Right cardiac atrium (tissue), 5 donors: ENCODE results near the gene UBE4B. TPM values are rescaled to one million over a fixed set of nuclear protein-coding genes. Genes with fewer than 3 reads are reported as not detected.
"Not testable (repeated sequence)": the region's sequence is repeated elsewhere in the genome, so short reads cannot be mapped to it uniquely, and the experiment has no call there.

Source experiments
- ATAC-seq, 2 donors: fragments of 200-7000 bp; cut with Tn5 transposase; one replicate each; pipeline versions ENCODE4 v1.8.0 to v1.9.1; 2020; ENCODE audit warnings: moderate library complexity in 2 of 2, mild to moderate bottlenecking in 1 of 2
- DNase-seq, 3 donors: peaks; one replicate each; pipeline ENCODE4 v3.0.0-alpha.2; 2020
- H3K27ac ChIP-seq: one replicate; pipeline ENCODE4 v1.5.1; 2013; ENCODE audit warnings: mild to moderate bottlenecking, low read length, control low read depth, moderate library complexity
- H3K27me3 ChIP-seq: one replicate; pipeline ENCODE4 v1.6.1; 2013; ENCODE audit not compliant: control insufficient read depth, insufficient read depth
- H3K4me1 ChIP-seq: one replicate; pipeline ENCODE4 v1.6.1; 2013; ENCODE audit warnings: low read length; ENCODE audit not compliant: control insufficient read depth, insufficient read depth
- H3K4me3 ChIP-seq: one replicate; pipeline ENCODE4 v1.5.1; 2013; ENCODE audit warnings: low read length, control low read depth
- H3K9me3 ChIP-seq: one replicate; pipeline ENCODE4 v1.6.1; 2013; ENCODE audit warnings: low read length; ENCODE audit not compliant: control insufficient read depth
- WGBS: extraction: QIAGEN DNeasy Blood & Tissue Kit; methylation state at CpG from one replicate; pipeline ENCODE4 v1.1.7; 2013; 5-methylcytosine and 5-hydroxymethylcytosine counted together
- intact Hi-C, 4 donors: fragments of 100-400 bp; cut with DNase I; formaldehyde crosslinking; loops; one replicate each; pipeline versions ENCODE4 v1.11.0 to v1.14.0; 2022 to 2023
- polyA plus RNA-seq: library from polyadenylated mRNA; stranded (reverse); fragments of 200-250 nt; gene quantifications from one replicate; pipeline ENCODE4 v1.2.3, GENCODE V29; 2013
- total RNA-seq, 4 donors: library from RNA; stranded (reverse); fragmentation: NEBNext Ultra II Directional; extraction: Animal tissue kit (Norgen Biotek cat#: 25700); gene quantifications; one replicate each; pipeline ENCODE4 v1.2.1, GENCODE V29; 2021
- donor health status: healthy with polysubstance abuse.
- donor health status: DM: no; HTN: yes; CAD: no.
- donor health status: DM: no; HTN: no; CAD: no.
- donor health status: DM: no; HTN: yes; CAD: no; lungs with severe emphysema.
- donor health status: DM: yes; HTN: yes; CAD: no.

UBE4B gene
- total and polyA plus RNA-seq, 5 donors, result 24.1 to 90.5 (median 62.8) TPM

DNA sequence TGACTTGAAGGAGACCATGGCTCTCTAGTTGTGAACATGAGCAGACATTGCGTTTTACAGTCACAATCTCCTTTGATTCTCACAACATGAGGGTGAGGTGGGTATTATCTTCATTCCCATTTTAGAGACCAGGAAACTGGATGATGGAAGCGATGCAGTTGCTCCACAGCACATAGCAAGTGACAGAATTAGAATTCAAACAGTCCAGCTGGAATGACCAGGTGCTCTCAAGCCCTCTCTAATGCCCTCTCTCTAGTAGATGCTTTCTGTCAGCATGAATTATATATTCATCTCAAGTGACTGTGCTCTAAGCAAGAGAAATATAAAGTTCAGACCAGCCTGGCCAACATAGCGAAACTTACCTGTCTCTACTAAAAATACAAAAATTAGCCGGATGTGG is 167.9 kb downstream of the UBE4B start:
- H3K27me3 ChIP-seq, result no peaks in the 10 kb centered on the region
- no peak overlapping the region for H3K27ac ChIP-seq
- no peak overlapping the region for H3K4me3 ChIP-seq
- intact Hi-C loops, result no loop called here
- H3K4me1 ChIP-seq, result no peaks in the 10 kb centered on the region
- DNase-seq, result no peak
- H3K9me3 ChIP-seq, result no peaks in the 10 kb centered on the region
- 92% methylated on average over 4 of the region's 4 CpGs for WGBS
- ATAC-seq, result no peak

DNA sequence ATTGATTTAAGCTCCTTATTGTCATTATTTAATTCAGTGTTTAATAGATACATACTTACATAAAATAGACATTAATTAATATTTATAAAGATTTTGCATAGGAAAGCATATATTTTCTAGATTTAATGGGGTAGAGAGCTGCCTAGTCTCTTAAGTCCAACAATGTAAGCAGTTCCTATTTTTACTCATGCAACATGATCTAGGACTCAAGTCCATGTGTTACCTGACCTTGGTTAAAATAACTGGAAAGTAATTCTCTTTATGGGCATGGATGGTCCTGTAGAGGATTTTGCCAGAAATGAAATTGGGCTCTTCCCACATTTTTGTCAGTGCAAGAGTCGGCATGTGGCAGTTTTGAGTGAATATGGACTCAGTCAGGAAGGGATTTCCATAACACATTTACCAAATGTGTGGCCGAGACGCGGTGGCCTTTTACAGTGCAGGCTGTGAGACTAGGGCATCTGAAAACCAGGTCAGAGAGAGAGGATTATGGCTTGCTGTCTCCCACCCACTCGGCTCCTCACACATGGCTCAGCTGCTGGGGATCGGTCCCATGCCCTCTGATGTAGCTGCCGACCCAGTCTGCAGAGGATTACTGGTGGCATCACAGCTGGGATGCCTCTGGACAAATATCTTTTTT is 171.4 kb downstream of the UBE4B start:
- no peak for DNase-seq
- ATAC-seq, result no peak
- no peaks in the 10 kb centered on the region for H3K9me3 ChIP-seq
- intact Hi-C loops, result no loop called here
- no peaks in the 10 kb centered on the region for H3K4me1 ChIP-seq
- H3K4me3 ChIP-seq, result no peak overlapping the region
- no peaks in the 10 kb centered on the region for H3K27me3 ChIP-seq
- WGBS, result 68% methylated on average over 7 of the region's 7 CpGs
- H3K27ac ChIP-seq, result no peak overlapping the region

DNA sequence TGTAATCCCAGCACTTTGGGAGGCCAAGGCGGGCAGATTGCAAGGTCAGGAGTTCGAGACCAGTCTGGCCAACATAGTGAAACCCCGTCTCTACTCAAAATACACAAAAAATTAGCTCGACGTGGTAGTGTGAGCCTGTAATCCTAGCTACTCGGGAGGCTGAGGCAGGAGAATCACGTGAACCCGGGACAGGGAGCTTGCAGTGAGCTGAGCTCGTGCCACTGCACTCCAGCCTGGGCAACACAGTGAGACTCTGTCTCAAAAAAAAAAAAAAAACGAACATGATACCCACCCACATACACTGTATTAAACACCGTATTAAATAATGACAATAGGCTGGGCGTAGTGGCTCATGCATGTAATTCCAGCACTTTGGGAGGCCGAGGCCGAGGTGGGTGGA is 172.4 kb downstream of the UBE4B start:
- WGBS, result 83% methylated on average over 14 of the region's 14 CpGs

DNA sequence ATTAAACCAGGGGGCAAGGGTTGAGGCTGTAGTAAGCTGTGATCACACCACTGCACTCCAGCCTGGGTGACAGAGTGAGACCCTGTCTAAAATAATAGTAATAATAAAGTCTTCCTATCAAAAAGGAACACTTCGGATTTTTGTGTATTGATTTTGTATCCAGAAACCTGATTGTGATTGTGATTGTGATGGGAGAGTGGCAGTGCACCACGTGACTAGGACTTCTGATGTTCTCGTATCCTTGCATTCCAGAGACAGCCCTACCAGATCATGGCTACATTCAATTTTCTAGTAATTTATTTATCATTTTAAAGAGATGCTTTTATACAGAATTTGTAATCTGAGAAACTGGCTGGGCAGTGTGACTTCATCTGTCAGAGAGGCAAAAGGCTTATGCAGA is 175.1 kb downstream of the UBE4B start:
- Histone ChIP-seq H3K27me3 (no peaks in the 10 kb centered on the region), H3K4me1 (no peaks in the 10 kb centered on the region), H3K4me3 (no peak overlapping the region), H3K27ac (no peak overlapping the region), H3K9me3 (no peaks in the 10 kb centered on the region)
- no peak for ATAC-seq
- WGBS, result 91% methylated on average over 3 of the region's 3 CpGs
- intact Hi-C loops, result no loop called here
- no peak for DNase-seq

More for the DNA sequence above, 172.4 kb downstream of the UBE4B start:
- H3K9me3 ChIP-seq, DNase-seq, H3K4me3 ChIP-seq, H3K4me1 ChIP-seq, intact Hi-C loops, ATAC-seq, H3K27me3 ChIP-seq, H3K27ac ChIP-seq: not testable (repeated sequence)

DNA sequence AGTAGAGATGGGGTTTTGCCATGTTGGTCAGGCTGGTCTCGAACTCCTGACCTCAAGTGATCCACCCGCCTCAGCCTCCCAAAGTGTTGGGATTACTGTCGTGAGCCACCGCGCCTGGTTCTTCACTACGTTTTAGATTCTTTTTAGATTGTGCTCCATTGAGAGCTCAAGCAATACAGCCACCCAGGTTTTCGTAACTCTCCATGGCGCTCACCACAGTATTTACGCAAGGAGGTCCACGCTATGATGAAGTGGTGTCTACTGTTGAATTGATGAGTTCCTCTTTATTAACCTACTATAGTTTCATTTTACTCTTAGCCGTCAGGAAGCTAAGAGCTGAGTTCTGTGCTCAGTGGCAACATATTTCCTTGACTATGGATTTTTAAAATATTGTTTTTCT is 175.8 kb downstream of the UBE4B start:
- ATAC-seq (no peak), DNase-seq (no peak)
- Histone ChIP-seq H3K27ac (no peak overlapping the region), H3K27me3 (no peaks in the 10 kb centered on the region), H3K4me3 (no peak overlapping the region), H3K9me3 (no peaks in the 10 kb centered on the region), H3K4me1 (no peaks in the 10 kb centered on the region)
- WGBS, result 86% methylated on average over 11 of the region's 11 CpGs
- intact Hi-C loops, result no loop called here

DNA sequence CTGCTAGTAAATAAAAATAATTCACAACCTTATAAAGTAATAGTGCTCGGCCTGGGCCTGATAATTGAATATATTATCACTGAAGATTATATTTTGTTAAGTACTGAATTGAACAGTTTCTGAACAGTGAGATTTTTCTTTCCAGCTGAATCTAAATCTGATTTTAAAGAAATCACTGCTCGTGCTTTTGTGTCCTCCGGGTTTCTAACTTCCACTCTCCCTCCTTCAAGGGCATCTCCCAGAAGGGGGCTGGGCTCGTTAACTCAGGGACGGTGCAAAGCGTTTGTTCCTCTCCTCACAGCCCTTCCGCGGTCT is 176.8 kb downstream of the UBE4B start:
- Histone ChIP-seq H3K27me3 (no peaks in the 10 kb centered on the region), H3K4me1 (peaks cover 3% of the 10 kb centered on the region), H3K4me3 (peak overlapping the region; percentile 76), H3K9me3 (no peaks in the 10 kb centered on the region), H3K27ac (peak overlapping the region; percentile 98)
- intact Hi-C loops, result no loop called here
- 3% methylated on average over 8 of the region's 8 CpGs for WGBS
- DNase-seq (no peak), ATAC-seq (no peak)

DNA sequence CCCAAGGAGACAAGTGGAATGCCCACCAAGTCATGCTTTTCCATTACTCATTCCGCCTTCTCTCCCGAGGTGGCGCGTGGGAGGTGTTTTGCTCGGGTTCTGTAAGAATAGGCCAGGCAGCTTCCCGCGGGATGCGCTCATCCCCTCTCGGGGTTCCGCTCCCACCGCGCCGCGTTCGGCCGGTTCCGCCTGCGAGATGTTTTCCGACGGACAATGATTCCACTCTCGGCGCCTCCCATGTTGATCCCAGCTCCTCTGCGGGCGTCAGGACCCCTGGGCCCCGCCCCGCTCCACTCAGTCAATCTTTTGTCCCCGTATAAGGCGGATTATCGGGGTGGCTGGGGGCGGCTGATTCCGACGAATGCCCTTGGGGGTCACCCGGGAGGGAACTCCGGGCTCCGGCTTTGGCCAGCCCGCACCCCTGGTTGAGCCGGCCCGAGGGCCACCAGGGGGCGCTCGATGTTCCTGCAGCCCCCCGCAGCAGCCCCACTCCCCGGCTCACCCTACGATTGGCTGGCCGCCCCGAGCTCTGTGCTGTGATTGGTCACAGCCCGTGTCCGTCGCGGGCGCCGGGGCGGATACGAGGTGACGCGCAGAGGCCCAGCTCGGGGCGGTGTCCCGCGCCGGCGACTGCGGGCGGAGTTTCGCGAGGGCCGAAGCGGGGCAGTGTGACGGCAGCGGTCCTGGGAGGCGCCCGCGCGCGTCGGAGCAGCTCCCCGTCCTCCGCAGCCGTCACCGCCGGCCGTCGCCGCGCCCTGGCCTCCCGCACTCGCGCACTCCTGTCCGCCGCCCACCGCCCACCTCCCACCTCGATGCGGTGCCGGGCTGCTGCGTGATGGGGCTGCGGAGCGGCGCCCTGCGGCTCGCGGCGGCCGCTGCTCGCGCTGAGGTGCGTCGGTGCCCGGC is 177.4 kb downstream of the UBE4B start, which contains the start of gene KIF1B:
KIF1B (plus strand) TSS at position 666 of the 906 bp plus-strand sequence. CDS start 21,759 bp downstream, outside the sequence.
- H3K27me3 ChIP-seq, result no peaks in the 10 kb centered on the region
- H3K9me3 ChIP-seq, result no peaks in the 10 kb centered on the region
- ATAC-seq (peak; percentile 98 to 99), DNase-seq (peak; percentile 99 to 100 (median 100))
- H3K27ac ChIP-seq, result peak within 1 kb of the TSS; percentile 100
- H3K4me3 ChIP-seq, result peak within 1 kb of the TSS; percentile 81
- under 1% methylated on average over 107 of the region's 107 CpGs for WGBS
- H3K4me1 ChIP-seq, result peaks cover 3% of the 10 kb centered on the region
- intact Hi-C loops, result loop anchor here in 3 of 4 donors (5.0 to 10.0 kb wide), 5 partner anchors 42 to 127 kb away; no protein-coding TSS in a partner anchor

DNA sequence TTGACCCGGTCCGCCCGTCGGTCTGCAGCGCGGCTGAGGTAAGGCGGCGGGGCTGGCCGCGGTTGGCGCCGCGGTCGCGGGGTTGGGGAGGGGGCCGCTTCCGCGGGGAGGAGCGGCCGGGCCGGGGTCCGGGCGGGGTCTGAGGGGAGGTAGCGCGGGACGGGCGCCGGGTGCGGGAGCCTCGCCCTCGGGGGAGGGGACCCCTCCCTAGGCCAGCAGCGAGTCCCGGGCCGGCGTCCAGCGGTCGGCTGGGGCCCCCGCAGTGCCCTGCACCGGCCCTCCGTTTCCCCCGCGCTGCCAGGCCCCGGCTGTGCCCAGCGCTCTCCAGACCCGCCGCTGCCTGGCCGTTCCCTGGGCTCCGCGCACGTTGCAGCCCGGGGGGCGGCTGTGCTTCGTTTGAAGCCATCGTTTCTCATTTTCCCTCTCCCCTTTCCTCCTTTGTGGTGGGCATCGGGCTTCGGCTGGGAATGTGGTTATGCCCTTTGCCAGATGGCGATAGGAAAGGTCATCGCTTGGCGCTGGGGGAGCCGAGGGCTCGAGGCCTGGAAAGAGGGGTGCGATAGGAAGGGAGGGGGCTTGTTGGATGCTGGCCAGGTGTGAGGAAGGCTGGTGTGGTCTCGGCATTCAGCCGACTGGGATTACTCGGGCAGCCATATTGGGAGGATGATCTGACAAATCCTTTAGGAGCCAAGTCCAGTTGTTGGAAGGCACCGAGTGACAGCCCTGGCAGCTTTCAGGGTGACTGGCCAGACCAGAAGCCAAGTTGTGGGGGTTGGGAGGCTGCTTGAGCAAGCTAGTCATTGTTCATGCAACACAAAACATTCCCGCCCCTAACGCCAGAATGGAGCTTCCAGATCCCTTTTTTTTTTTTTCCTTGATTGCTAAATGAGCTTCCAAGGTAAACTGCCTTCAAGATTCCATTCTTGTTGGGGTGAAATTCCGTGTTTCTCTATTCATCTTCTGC is 178.4 kb downstream of the UBE4B start:
- WGBS, result under 1% methylated on average over 69 of the region's 69 CpGs
- peak overlapping the region; percentile 100 for H3K27ac ChIP-seq
- no peaks in the 10 kb centered on the region for H3K27me3 ChIP-seq
- H3K4me3 ChIP-seq, result peak overlapping the region; percentile 81
- H3K4me1 ChIP-seq, result peaks cover 3% of the 10 kb centered on the region
- H3K9me3 ChIP-seq, result no peaks in the 10 kb centered on the region
- DNase-seq, result peak; percentile 96 to 97 (median 96)
- ATAC-seq, result peak; percentile 72 to 77
- intact Hi-C loops, result loop anchor here in 3 of 4 donors (5.0 to 10.0 kb wide), 5 partner anchors 41 to 126 kb away; no protein-coding TSS in a partner anchor

DNA sequence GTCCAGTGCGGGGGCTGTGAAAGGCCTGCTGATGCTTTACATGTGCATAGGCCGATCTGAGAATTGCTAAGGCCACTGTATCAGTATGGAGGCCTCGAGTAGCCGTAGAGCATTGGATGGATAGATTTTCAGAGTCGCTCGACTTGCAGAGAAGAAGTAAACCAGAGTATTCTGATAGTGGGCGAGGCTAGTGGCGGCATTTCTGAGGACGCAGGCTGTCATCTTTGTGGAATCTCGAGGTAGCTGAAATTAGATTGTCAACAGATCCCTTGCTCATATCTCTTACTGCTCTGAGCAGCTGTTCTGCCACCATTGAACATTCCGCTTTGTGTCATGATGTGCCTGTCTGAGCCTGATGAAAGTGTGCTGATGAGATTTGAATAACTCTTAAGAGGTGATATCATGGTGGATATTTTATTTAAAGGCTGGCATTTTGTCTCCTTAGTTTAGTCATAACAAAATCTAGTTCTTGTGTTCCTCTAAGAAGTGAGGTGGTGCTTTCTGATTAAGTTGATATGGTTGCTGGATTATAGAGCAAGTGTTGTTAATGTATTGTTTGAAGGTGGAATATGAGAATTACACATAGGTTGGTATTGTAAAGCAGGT is 179.2 kb downstream of the UBE4B start:
- Histone ChIP-seq H3K9me3 (no peaks in the 10 kb centered on the region), H3K27ac (peak overlapping the region; percentile 65), H3K4me1 (peaks cover 5% of the 10 kb centered on the region), H3K27me3 (no peaks in the 10 kb centered on the region), H3K4me3 (peak overlapping the region; percentile 81)
- intact Hi-C loops, result loop anchor here in 3 of 4 donors (5.0 to 10.0 kb wide), 5 partner anchors 40 to 125 kb away; no protein-coding TSS in a partner anchor
- 18% methylated on average over 11 of the region's 11 CpGs for WGBS
- no peak for DNase-seq
- ATAC-seq, result peak in 1 of 2 donors; percentile 0

DNA sequence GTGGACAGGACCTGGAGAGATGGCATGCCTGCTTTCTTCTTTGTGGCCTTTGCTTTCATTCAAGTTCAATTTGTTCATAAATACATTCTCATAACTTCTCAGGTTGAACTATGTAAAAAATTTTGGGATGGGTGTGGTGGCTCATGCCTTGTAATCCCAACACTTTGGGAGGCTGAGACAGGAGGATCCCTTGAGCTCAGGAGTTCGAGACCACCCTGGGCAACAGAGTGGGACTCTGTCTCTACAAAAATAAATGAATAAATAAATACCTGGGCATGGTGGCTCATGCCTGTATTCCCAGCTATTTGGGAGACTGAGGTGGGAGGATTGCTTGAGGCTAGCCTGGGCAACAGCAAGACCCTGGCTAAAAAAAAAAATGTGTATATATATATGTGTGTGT is 179.7 kb downstream of the UBE4B start:
- H3K9me3 ChIP-seq, result no peaks in the 10 kb centered on the region
- no peak overlapping the region for H3K27ac ChIP-seq
- no peaks in the 10 kb centered on the region for H3K27me3 ChIP-seq
- intact Hi-C loops, result loop anchor here in 3 of 4 donors (5.0 to 10.0 kb wide), 5 partner anchors 40 to 125 kb away; no protein-coding TSS in a partner anchor
- WGBS, result 80% methylated on average over 1 of the region's 1 CpG
- H3K4me1 ChIP-seq, result peaks cover 10% of the 10 kb centered on the region
- DNase-seq (no peak), ATAC-seq (no peak)
- peak overlapping the region; percentile 81 for H3K4me3 ChIP-seq
